T-helper 1 cell treated with Interleukin-12 subunit alpha and Interleukin-12 subunit beta and Interleukin-4 antibody, amounts not matched to agents 30 ng/mL and 1 ng/mL, for 36 hours (primary cell): Measurements from ENCODE around the gene TLCD3B. TPM values are rescaled to one million over a fixed set of nuclear protein-coding genes. Genes with fewer than 3 reads are reported as not detected.
"Not testable (repeated sequence)": the region's sequence is repeated elsewhere in the genome, so short reads cannot be mapped to it uniquely, and the experiment has no call there.

ENCODE experiments used
- intact Hi-C: fragments of 100-400 bp; cut with micrococcal nuclease; formaldehyde crosslinking; loops from one replicate; pipeline ENCODE4 v1.15.1; 2024
- total RNA-seq: library from RNA; stranded (reverse); gene quantifications from 2 replicates; pipeline ENCODE4 v1.2.3, GENCODE V29; 2022

The TLCD3B gene
- total RNA-seq, 1 donor from 2014 or later: 1.4 TPM

GRCh38 chr16:30063278-30063892 lies 32.3 kb upstream of the TLCD3B start:
- intact Hi-C loops: no loop called here

GRCh38 chr16:30060836-30061554 lies 29.9 kb upstream of the TLCD3B start:
- intact Hi-C loops: loop anchor here (2.0 kb wide), 1 partner anchor 68 kb away; no protein-coding TSS in a partner anchor

- intact Hi-C loops: loop anchor here (2.0 kb wide), 1 partner anchor 68 kb away; no protein-coding TSS in a partner anchor
Measured at GRCh38 chr16:30060346-30060745, 29.3 kb upstream of the TLCD3B start.

GRCh38 chr16:30054959-30055553 lies 24.0 kb upstream of the TLCD3B start:
- intact Hi-C loops: no loop called here

- intact Hi-C loops: no loop called here
Measured at GRCh38 chr16:30054451-30054850, 23.4 kb upstream of the TLCD3B start.

GRCh38 chr16:30053376-30054015 lies 22.4 kb upstream of the TLCD3B start:
- intact Hi-C loops: loop anchor here (1.0 to 2.0 kb wide), 3 partner anchors 12 to 127 kb away; partner anchors contain the start of genes ALDOA, INO80E and KCTD13

GRCh38 chr16:30052671-30053372 lies 21.8 kb upstream of the TLCD3B start:
- intact Hi-C loops: loop anchor here (1.0 to 2.0 kb wide), 3 partner anchors 12 to 126 kb away; partner anchors contain the start of genes ALDOA, INO80E and KCTD13

GRCh38 chr16:30051518-30051917 lies 20.4 kb upstream of the TLCD3B start:
- intact Hi-C loops: no loop called here

- intact Hi-C loops: no loop called here
Measured at GRCh38 chr16:30049871-30050270, 18.8 kb upstream of the TLCD3B start.

- intact Hi-C loops: no loop called here
Measured at GRCh38 chr16:30046588-30046987, 15.5 kb upstream of the TLCD3B start.

- intact Hi-C loops: no loop called here
Measured at GRCh38 chr16:30046178-30046577, 15.1 kb upstream of the TLCD3B start.

GRCh38 chr16:30041841-30042240 lies 10.8 kb upstream of the TLCD3B start:
- intact Hi-C loops: no loop called here

- intact Hi-C loops: not testable (repeated sequence)
Measured at GRCh38 chr16:30040690-30041089, 9.6 kb upstream of the TLCD3B start.

GRCh38 chr16:30040221-30040620 lies 9.2 kb upstream of the TLCD3B start:
- intact Hi-C loops: no loop called here

- intact Hi-C loops: no loop called here
Measured at GRCh38 chr16:30033270-30033669, 2.2 kb upstream of the TLCD3B start.

GRCh38 chr16:30032083-30032819 lies 1.2 kb upstream of the TLCD3B start:
- intact Hi-C loops: no loop called here

GRCh38 chr16:30031477-30031918 lies 427 bp upstream of the TLCD3B start:
- intact Hi-C loops: no loop called here

- intact Hi-C loops: no loop called here
Measured at GRCh38 chr16:30030011-30030685, 923 bp downstream of the TLCD3B start.

GRCh38 chr16:30028438-30029076 lies 2.5 kb downstream of the TLCD3B start:
- intact Hi-C loops: no loop called here
